NK-92 (cell line): ENCODE results near the gene OR5A1.

ENCODE experiments used
- DNase-seq: peaks from one replicate; lab custom pipeline; 2025; ENCODE audit not compliant: unreplicated experiment; lab: John Stamatoyannopoulos, UW

The OR5A1 gene

DNA sequence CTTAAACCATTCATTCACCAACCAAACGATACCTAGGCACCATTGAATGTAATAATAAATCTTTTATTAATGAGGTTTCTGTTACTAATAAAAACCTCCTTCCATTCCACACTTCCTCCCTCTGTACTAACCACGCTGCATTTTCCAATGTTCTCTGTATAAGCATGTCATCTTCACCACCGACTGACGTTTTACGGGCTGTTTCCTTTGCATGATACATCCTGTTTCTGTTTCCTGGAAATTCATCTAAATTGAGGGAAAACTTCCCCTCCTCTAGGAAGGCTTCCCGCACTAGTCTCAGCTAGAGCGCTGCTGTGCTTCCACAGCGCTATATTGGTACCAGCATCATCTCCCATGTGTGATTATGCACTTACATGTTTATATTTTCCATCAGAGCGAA is 38.9 kb downstream of the OR5A1 start:
- no peak for DNase-seq

DNA sequence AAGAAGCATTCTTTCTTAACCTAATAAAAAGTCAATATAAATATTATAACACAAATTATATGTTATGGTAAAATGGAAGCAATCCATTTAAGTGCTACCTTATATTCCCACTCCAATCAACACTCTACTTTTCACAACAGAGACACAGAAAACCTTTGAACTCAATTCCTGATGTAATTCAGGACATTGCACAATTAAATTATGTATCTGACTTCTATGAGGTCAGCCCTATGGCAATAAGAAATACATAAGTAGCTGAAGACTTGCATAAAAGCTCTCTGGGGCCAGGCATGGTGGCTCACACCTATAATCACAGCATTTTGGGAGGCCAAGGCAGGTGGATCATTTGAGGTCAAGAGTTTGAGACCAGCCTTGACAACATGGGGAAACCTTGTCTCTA is 43.6 kb downstream of the OR5A1 start:
- no peak for DNase-seq

DNA sequence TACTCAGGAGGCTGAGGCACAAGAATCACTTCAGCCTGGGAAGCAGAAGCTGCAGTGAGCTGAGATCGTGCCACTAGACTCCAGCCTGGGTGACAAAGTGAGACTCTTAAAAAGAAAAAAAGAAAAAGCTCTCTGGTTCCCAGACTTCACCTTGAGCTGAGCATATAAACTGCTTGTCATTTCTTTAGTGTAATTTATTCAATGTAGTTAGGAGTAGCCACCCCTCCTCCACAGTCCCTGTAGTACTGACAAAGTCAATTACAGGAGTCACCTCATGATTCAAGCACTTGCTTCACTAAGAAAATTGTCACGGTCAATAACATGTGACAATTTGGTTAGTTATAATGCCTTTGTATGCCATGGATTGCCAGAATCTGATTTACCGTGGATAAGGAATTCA is 44.1 kb downstream of the OR5A1 start:
- DNase-seq = no peak
